SK-N-SH (cell line): ENCODE measurements around the gene HS3ST5. TPM values are rescaled to one million over a fixed set of nuclear protein-coding genes. Genes with fewer than 3 reads are reported as not detected.

Experiments
- CTCF ChIA-PET: fragments of 300-600, 350-600 bp; formaldehyde crosslinking; extraction: SDS; loops from one replicate; lab custom pipeline; 2021; lab: Yijun Ruan, JAX
- POLR2A ChIA-PET: fragments of 350-600 bp; sonication (Branson Sonifier 250); formaldehyde crosslinking; extraction: SDS; loops from one replicate; lab custom pipeline; 2020; ENCODE audit warnings: antibody characterized with exemption, inconsistent platforms; lab: Yijun Ruan, JAX
- DNase-seq: peaks from one replicate; pipeline ENCODE4 v3.0.0; 2012
- H2AFZ ChIP-seq: fragments of 200-600 bp; sonication (generic); 2 replicates; pipeline ENCODE4 v1.8.1; 2016; ENCODE audit warnings: antibody characterized with exemption, mild to moderate bottlenecking, low read depth
- H3F3A ChIP-seq: fragments of 200-600 bp; sonication (generic); replicated peaks from 2 replicates; pipeline ENCODE3; 2016; ENCODE audit warnings: antibody characterized with exemption, mild to moderate bottlenecking; ENCODE audit not compliant: insufficient read depth
- H3K27ac ChIP-seq, 2 experiments: fragments of 200-500 bp in 1 of 2; fragments of 200-600 bp in 1 of 2; sonication (Bioruptor generic) in 1 of 2; sonication (generic), shearing (Covaris generic) in 1 of 2; 2 replicates each; pipeline versions ENCODE4 v1.5.1 to v1.6.1; 2014 to 2016; ENCODE audit warnings: low read depth in 2 of 2, inconsistent platforms in 1 of 2, low read length in 1 of 2, mild to moderate bottlenecking in 1 of 2, mixed read lengths in 1 of 2
- H3K27me3 ChIP-seq: fragments of 200-600 bp; sonication (generic), shearing (Covaris generic); 2 replicates; pipeline ENCODE4 v1.6.1; 2016; ENCODE audit warnings: mixed run types; ENCODE audit not compliant: insufficient read depth
- H3K36me3 ChIP-seq, 2 experiments: fragments of 200-500 bp in 1 of 2; fragments of 200-600 bp in 1 of 2; sonication (Bioruptor generic) in 1 of 2; sonication (generic) in 1 of 2; replicated peaks in 1 of 2; 2 replicates each; pipeline versions ENCODE3 to v1.5.1; 2014 to 2016; ENCODE audit warnings: low read length in 1 of 2, mild to moderate bottlenecking in 1 of 2; ENCODE audit not compliant: insufficient read depth in 2 of 2, control insufficient read depth in 1 of 2
- H3K4me1 ChIP-seq, 2 experiments: fragments of 200-500 bp in 1 of 2; fragments of 200-600 bp in 1 of 2; sonication (Bioruptor generic) in 1 of 2; sonication (generic), shearing (Covaris generic) in 1 of 2; 2 replicates each; pipeline versions ENCODE4 v1.5.1 to v1.6.1; 2014 to 2016; ENCODE audit warnings: low read depth in 1 of 2, low read length in 1 of 2, mixed run types in 1 of 2; ENCODE audit not compliant: insufficient read depth in 2 of 2, control insufficient read depth in 1 of 2
- H3K4me2 ChIP-seq: fragments of 200-600 bp; sonication (generic), shearing (Covaris generic); 2 replicates; pipeline ENCODE4 v1.6.1; 2017; ENCODE audit warnings: mixed run types
- H3K4me3 ChIP-seq, 2 experiments: fragments of 200-500 bp in 1 of 2; fragments of 200-600 bp in 1 of 2; sonication (Bioruptor generic) in 1 of 2; sonication (generic), shearing (Covaris generic) in 1 of 2; 2 replicates each; pipeline versions ENCODE4 v1.5.1 to v1.8.1; 2014 to 2016; ENCODE audit warnings: low read depth in 2 of 2, inconsistent platforms in 1 of 2, low read length in 1 of 2, mild to moderate bottlenecking in 1 of 2, mixed read lengths in 1 of 2, moderate library complexity in 1 of 2
- H3K79me2 ChIP-seq: fragments of 200-600 bp; sonication (generic); 2 replicates; pipeline ENCODE4 v1.8.1; 2017; ENCODE audit warnings: mild to moderate bottlenecking; ENCODE audit not compliant: insufficient read depth
- H3K9ac ChIP-seq: fragments of 200-600 bp; sonication (generic); 2 replicates; pipeline ENCODE4 v1.6.1; 2017; ENCODE audit warnings: mixed run types
- H3K9me2 ChIP-seq: fragments of 200-600 bp; sonication (generic); 2 replicates; pipeline ENCODE4 v1.6.1; 2017; ENCODE audit warnings: mixed run types
- H3K9me3 ChIP-seq: fragments of 200-600 bp; sonication (generic); 2 replicates; pipeline ENCODE4 v1.6.1; 2017; ENCODE audit warnings: mixed run types, mild to moderate bottlenecking, moderate library complexity
- H4K20me1 ChIP-seq: fragments of 200-600 bp; sonication (generic); 2 replicates; pipeline ENCODE4 v1.6.1; 2017; ENCODE audit warnings: mild to moderate bottlenecking, mixed run types; ENCODE audit not compliant: insufficient read depth
- CHD2 ChIP-seq: fragments of 150-350 bp; IDR thresholded peaks from 2 replicates; pipeline ENCODE4 v1.6.1; 2018; ENCODE audit warnings: low read length; ENCODE audit not compliant: partially characterized antibody
- CTCF ChIP-seq: fragments of 200-600 bp; sonication (generic); IDR thresholded peaks from 2 replicates; pipeline ENCODE4 v1.6.1; 2017; ENCODE audit warnings: antibody characterized with exemption, mild to moderate bottlenecking, moderate library complexity
- EP300 ChIP-seq, 2 experiments: IDR thresholded peaks; 2 replicates each; pipeline versions ENCODE4 v1.4.0 to v1.6.1; 2012; ENCODE audit warnings: borderline replicate concordance in 1 of 2, low read depth in 1 of 2, low read length in 1 of 2
- FOSL2 ChIP-seq: IDR thresholded peaks from 2 replicates; pipeline ENCODE4 v1.4.0; 2012; ENCODE audit warnings: low read depth, mild to moderate bottlenecking, moderate library complexity, borderline replicate concordance
- GABPA ChIP-seq: IDR thresholded peaks from 2 replicates; pipeline ENCODE4 v1.4.0; 2012; ENCODE audit warnings: low read depth, mild to moderate bottlenecking
- GATA2 ChIP-seq: sonication (generic); formaldehyde crosslinking; IDR thresholded peaks from 2 replicates; pipeline ENCODE4 v1.5.0; 2020; ENCODE audit warnings: mild to moderate bottlenecking, missing genetic modification reagents
- JUND ChIP-seq: IDR thresholded peaks from 2 replicates; pipeline ENCODE4 v1.4.0; 2012
- MEF2A ChIP-seq: IDR thresholded peaks from 2 replicates; pipeline ENCODE4 v1.4.0; 2012; ENCODE audit warnings: low read depth, borderline replicate concordance
- NRF1 ChIP-seq: IDR thresholded peaks from 2 replicates; pipeline ENCODE4 v1.6.1; 2012; ENCODE audit warnings: low read depth, mild to moderate bottlenecking, low read length
- REST ChIP-seq: IDR thresholded peaks from 2 replicates; pipeline ENCODE4 v1.6.1; 2012; ENCODE audit warnings: mild to moderate bottlenecking, low read depth, low read length, moderate library complexity
- TAF1 ChIP-seq: IDR thresholded peaks from 2 replicates; pipeline ENCODE4 v1.6.1; 2012; ENCODE audit warnings: low read depth, mild to moderate bottlenecking, low read length, moderate library complexity, borderline replicate concordance
- ZBTB33 ChIP-seq: IDR thresholded peaks from 2 replicates; pipeline ENCODE4 v1.4.0; 2012; ENCODE audit warnings: low read depth, borderline replicate concordance
- polyA plus RNA-seq, 3 experiments: library from polyadenylated mRNA; depleted of rRNA; stranded (reverse); fragments of >200 nt; gene quantifications; 2 replicates each; pipeline ENCODE4 v1.2.3, GENCODE V29; 2012

Gene HS3ST5
- polyA plus RNA-seq, 1 of the 3 experiments (the other 2 are of a cell fraction): 0.02 TPM

- no peaks in the 10 kb centered on the region for H3K79me2 ChIP-seq
- ChIA-PET CTCF (interaction anchor here (1.4 kb wide), 1 partner anchor 9 kb away, joined by 4 read pairs; no protein-coding TSS in a partner anchor), POLR2A (no interaction called here)
- no peaks in the 10 kb centered on the region for H3K36me3 ChIP-seq
- no peaks in the 10 kb centered on the region for H3K27me3 ChIP-seq
- H3K4me2 ChIP-seq: no peak overlapping the region
- no peak overlapping the region for H3K4me3 ChIP-seq
- H2AFZ ChIP-seq: no peak overlapping the region
- no peak overlapping the region for H3K27ac ChIP-seq
- no peak overlapping the region for H3K9ac ChIP-seq
- H4K20me1 ChIP-seq: no peaks in the 10 kb centered on the region
- H3K9me3 ChIP-seq: no peaks in the 10 kb centered on the region
- DNase-seq: no peak
- no peak for TF ChIP-seq EP300 (IDR thresholded peaks at IDR 0.05; ENCODE audit: borderline replicate concordance in 1 of 2, low read depth in 1 of 2, low read length in 1 of 2)
- TF ChIP-seq GABPA: no peak
- TF ChIP-seq JUND: no peak
- TF ChIP-seq GATA2 (CRISPR knock-in tag): no peak
- TF ChIP-seq REST: no peak
- no peak for TF ChIP-seq NRF1
- no peak for TF ChIP-seq ZBTB33
- no peak for TF ChIP-seq CHD2
- TF ChIP-seq FOSL2: no peak
- TF ChIP-seq CTCF: no peak
- no peak for TF ChIP-seq TAF1
- TF ChIP-seq MEF2A: no peak
- no peaks in the 10 kb centered on the region for H3K9me2 ChIP-seq
- H3F3A ChIP-seq: no peaks in the 10 kb centered on the region
- no peaks in the 10 kb centered on the region; a peak in 1 of 4 replicates for H3K4me1 ChIP-seq
These were observed 15.7 kb downstream of the HS3ST5 start for GRCh38 chr6:114327074-114327473.
